Endothelial cell of umbilical vein (primary cell): ENCODE measurements around the gene KCP. TPM values are rescaled to one million over a fixed set of nuclear protein-coding genes. Genes with fewer than 3 reads are reported as not detected.

Source experiments
- BruUV-seq: library from RNA; stranded (reverse); fragments of 400-500 nt; replicated peaks from 2 replicates; lab custom pipeline; 2021; lab: Mats Ljungman, UMichigan
- CTCF ChIA-PET: fragments of 300-600, 350-600 bp; sonication (Branson Sonifier 250); formaldehyde crosslinking; loops from one replicate; lab custom pipeline; 2021; ENCODE audit warnings: antibody characterized with exemption, inconsistent platforms; lab: Charles Lee
- POLR2A ChIA-PET: fragments of 300-600, 350-600 bp; sonication (Branson Sonifier 250); formaldehyde crosslinking; loops from one replicate; lab custom pipeline; 2021; ENCODE audit warnings: antibody characterized with exemption, inconsistent platforms; lab: Charles Lee
- DNase-seq: peaks from one replicate; pipeline ENCODE4 v3.0.0-alpha.2; 2011; ENCODE audit warnings: low read depth, low spot score
- FAIRE-seq: peaks from 2 replicates; lab custom pipeline; 2011; peaks lifted over from hg19 to GRCh38; lab: Jason Lieb, UNC
- H2AFZ ChIP-seq: 2 replicates; pipeline ENCODE4 v1.6.0; 2012; ENCODE audit warnings: low read depth, low read length, control low read depth, inconsistent platforms
- H3K27ac ChIP-seq: 2 replicates; pipeline ENCODE4 v1.5.1; 2011; ENCODE audit warnings: low read depth, mild to moderate bottlenecking, control low read depth, low read length, moderate library complexity; ENCODE audit not compliant: insufficient read depth
- H3K27me3 ChIP-seq, 2 experiments: 2 replicates each; pipeline versions ENCODE4 v1.6.0 to v1.6.1; 2011; ENCODE audit warnings: low read length in 2 of 2, mixed read lengths in 1 of 2; ENCODE audit not compliant: control insufficient read depth in 2 of 2, insufficient read depth in 2 of 2
- H3K36me3 ChIP-seq, 2 experiments: 2 replicates in 1 of 2; 3 replicates in 1 of 2; pipeline ENCODE4 v1.5.1; 2011; ENCODE audit warnings: low read length in 2 of 2, mild to moderate bottlenecking in 1 of 2, moderate library complexity in 1 of 2; ENCODE audit not compliant: control insufficient read depth in 2 of 2, insufficient read depth in 2 of 2; ENCODE audit errors: extremely low read depth in 1 of 2
- H3K4me1 ChIP-seq: 3 replicates; pipeline ENCODE4 v1.5.1; 2011; ENCODE audit warnings: mild to moderate bottlenecking, low read length; ENCODE audit not compliant: control insufficient read depth, insufficient read depth; ENCODE audit errors: extremely low read depth
- H3K4me2 ChIP-seq: 2 replicates; pipeline ENCODE4 v1.6.1; 2011; ENCODE audit warnings: low read length, control low read depth, mixed read lengths; ENCODE audit not compliant: insufficient read depth
- H3K4me3 ChIP-seq, 3 experiments: fragments of 200-600 bp in 1 of 3; sonication (generic), shearing (Covaris generic) in 1 of 3; replicated peaks in 1 of 3; 2 replicates each; pipeline ENCODE4 v1.5.1; 2011 to 2016; ENCODE audit warnings: control low read depth in 3 of 3, low read length in 3 of 3, mild to moderate bottlenecking in 2 of 3, inconsistent platforms in 1 of 3, low read depth in 1 of 3, moderate library complexity in 1 of 3; ENCODE audit not compliant: insufficient read depth in 1 of 3
- H3K79me2 ChIP-seq: 2 replicates; pipeline ENCODE4 v1.6.0; 2012; ENCODE audit warnings: low read length, inconsistent platforms; ENCODE audit not compliant: control insufficient read depth, insufficient read depth
- H3K9ac ChIP-seq: replicated peaks from 2 replicates; pipeline ENCODE3; 2011; ENCODE audit warnings: low read length, control low read depth; ENCODE audit not compliant: insufficient read depth; ENCODE audit errors: extremely low read depth
- H3K9me1 ChIP-seq: replicated peaks from 3 replicates; pipeline ENCODE4 v1.6.0; 2011; ENCODE audit warnings: mild to moderate bottlenecking, low read length; ENCODE audit not compliant: control insufficient read depth, insufficient read depth; ENCODE audit errors: extremely low read depth
- H3K9me3 ChIP-seq: replicated peaks from 2 replicates; pipeline ENCODE4 v1.5.1; 2012; ENCODE audit warnings: low read length, inconsistent platforms; ENCODE audit not compliant: control insufficient read depth, insufficient read depth
- H4K20me1 ChIP-seq: replicated peaks from 2 replicates; pipeline ENCODE3; 2011; ENCODE audit warnings: mild to moderate bottlenecking, low read length; ENCODE audit not compliant: control insufficient read depth, insufficient read depth; ENCODE audit errors: extremely low read depth
- GATA2 ChIP-seq: IDR thresholded peaks from 2 replicates; pipeline ENCODE4 v1.7.0; 2011; ENCODE audit warnings: low read depth, mild to moderate bottlenecking, moderate library complexity, mixed read lengths, low read length; ENCODE audit not compliant: insufficient read length, insufficient read depth
- POLR2AphosphoS5 ChIP-seq: IDR thresholded peaks from 2 replicates; pipeline ENCODE4 v1.6.1; 2012; ENCODE audit warnings: low read depth, mild to moderate bottlenecking, control low read depth, low read length, moderate library complexity; ENCODE audit not compliant: insufficient read depth
- dilution Hi-C: fragments of 300-500 bp; cut with MboI; formaldehyde crosslinking; loops from one replicate; pipeline ENCODE4 v1.15.0; 2019; ENCODE audit warnings: low sequenced_read_pairs; ENCODE audit not compliant: extremely low pct_ligation_motif_present
- intact Hi-C: fragments of 100-400 bp; cut with micrococcal nuclease; formaldehyde crosslinking; loops from one replicate; pipeline ENCODE4 v1.10.0; 2022
- polyA plus RNA-seq, 4 experiments: library from polyadenylated mRNA; depleted of rRNA in 3 of 4; stranded (reverse) in 3 of 4; unstranded in 1 of 4; fragments of >200 nt; gene quantifications; 2 replicates each; pipeline versions ENCODE4 v1.2.1 to v1.2.3, GENCODE V29; 2011 to 2012; ENCODE audit warnings: missing spikeins in 1 of 4
- total RNA-seq: library from RNA; stranded (reverse); gene quantifications from 2 replicates; pipeline ENCODE4 v1.2.3, GENCODE V29; 2021
- TF ChIP-seq, protein P1 (sequence below), 2 donors: IDR thresholded peaks; 1 replicate in 1 of 2; 2 replicates in 1 of 2; pipeline ENCODE4 v1.5.1; 2011; ENCODE audit warnings: low read length in 2 of 2, mild to moderate bottlenecking in 2 of 2, moderate library complexity in 2 of 2, control low read depth in 1 of 2, inconsistent platforms in 1 of 2, low read depth in 1 of 2; ENCODE audit not compliant: insufficient read depth in 1 of 2; ENCODE audit errors: extremely low read depth in 1 of 2

KCP gene
- total and polyA plus RNA-seq, 2 donors (not counting 3 experiments of a cell fraction or from before 2014, with no cell fraction given), result not detected

DNA sequence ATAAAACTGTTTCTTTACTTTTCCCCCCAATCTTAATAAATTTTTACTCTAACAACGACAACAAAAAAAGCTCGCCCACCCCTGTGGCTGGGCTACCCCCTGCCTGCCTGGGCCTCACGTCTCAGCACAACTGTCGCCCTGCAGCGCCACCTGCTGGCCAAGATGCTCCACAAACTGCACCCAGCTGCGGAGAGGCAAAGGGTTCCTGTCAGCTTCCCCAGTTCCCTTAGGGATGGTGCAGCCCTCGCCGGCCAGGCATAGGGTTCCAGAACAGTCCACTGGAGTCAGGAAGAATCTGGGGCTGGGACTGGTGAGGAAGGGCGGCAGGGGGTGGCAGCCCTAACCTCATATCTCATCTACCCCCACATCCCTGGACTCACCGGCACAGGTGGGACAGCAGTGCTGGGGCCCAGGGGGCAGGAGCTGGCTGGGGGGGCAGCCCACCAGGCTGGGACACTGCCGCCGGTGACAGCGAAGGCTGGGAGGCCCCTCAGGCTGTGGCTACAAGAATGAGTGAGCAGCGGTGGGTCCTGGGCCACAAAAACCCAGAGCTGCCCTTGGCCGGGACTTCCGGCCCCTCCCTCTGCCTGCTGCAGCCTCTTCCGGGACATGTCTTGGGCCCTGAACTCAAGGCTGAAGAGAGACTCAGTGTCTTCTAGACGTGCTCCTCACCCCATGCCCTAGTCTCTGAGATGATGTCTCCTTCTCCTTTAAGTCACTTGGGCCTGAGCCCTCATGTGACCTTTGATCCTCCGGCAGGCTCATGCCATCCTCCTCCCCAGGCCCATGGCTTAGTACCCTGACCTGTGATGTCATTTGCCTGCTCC is 26.7 kb downstream of the KCP start:
- CTCF ChIA-PET, result interaction anchor here (0.7 to 3.0 kb wide), 35 partner anchors 11 to 484 kb away, joined by 3 to 42 read pairs (median 5); partner anchors contain the start of genes ATP6V1F, CCDC136 and GARIN1A
- H3K4me2 ChIP-seq, result no peak overlapping the region
- intact Hi-C loops, result loop anchor here (5.0 kb wide), 3 partner anchors 117 to 457 kb away; partner anchors contain the start of gene METTL2B
- TF ChIP-seq, protein P1, sequence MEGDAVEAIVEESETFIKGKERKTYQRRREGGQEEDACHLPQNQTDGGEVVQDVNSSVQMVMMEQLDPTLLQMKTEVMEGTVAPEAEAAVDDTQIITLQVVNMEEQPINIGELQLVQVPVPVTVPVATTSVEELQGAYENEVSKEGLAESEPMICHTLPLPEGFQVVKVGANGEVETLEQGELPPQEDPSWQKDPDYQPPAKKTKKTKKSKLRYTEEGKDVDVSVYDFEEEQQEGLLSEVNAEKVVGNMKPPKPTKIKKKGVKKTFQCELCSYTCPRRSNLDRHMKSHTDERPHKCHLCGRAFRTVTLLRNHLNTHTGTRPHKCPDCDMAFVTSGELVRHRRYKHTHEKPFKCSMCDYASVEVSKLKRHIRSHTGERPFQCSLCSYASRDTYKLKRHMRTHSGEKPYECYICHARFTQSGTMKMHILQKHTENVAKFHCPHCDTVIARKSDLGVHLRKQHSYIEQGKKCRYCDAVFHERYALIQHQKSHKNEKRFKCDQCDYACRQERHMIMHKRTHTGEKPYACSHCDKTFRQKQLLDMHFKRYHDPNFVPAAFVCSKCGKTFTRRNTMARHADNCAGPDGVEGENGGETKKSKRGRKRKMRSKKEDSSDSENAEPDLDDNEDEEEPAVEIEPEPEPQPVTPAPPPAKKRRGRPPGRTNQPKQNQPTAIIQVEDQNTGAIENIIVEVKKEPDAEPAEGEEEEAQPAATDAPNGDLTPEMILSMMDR (IDR thresholded peaks at IDR 0.05; ENCODE audit: extremely low read depth in 1 of 2, insufficient read depth in 1 of 2, low read depth in 1 of 2, low read length in 2 of 2), result peak; percentile 90 to 92
- no peak for TF ChIP-seq POLR2AphosphoS5
- TF ChIP-seq GATA2, result no peak
- no peaks in the 10 kb centered on the region for H3K36me3 ChIP-seq
- H3K27ac ChIP-seq, result no peak overlapping the region
- H3K27me3 ChIP-seq, result no peaks in the 10 kb centered on the region
- dilution Hi-C loops, result no loop called here
- no peaks in the 10 kb centered on the region for H3K79me2 ChIP-seq
- no TSS peak for BruUV-seq
- H3K9me3 ChIP-seq, result no peaks in the 10 kb centered on the region
- no peaks in the 10 kb centered on the region for H4K20me1 ChIP-seq
- H3K4me1 ChIP-seq, result no peaks in the 10 kb centered on the region
- no peak overlapping the region for H3K4me3 ChIP-seq
- POLR2A ChIA-PET, result no interaction called here
- DNase-seq (peak; percentile 61), FAIRE-seq (peak; percentile 67)
- no peaks in the 10 kb centered on the region for H3K9me1 ChIP-seq
- H3K9ac ChIP-seq, result no peak overlapping the region
- no peak overlapping the region for H2AFZ ChIP-seq
